GM12878 (cell line): ENCODE data around the gene UBE2QL1.

Experiments used
- BHLHE40 ChIP-seq, 2 experiments: fragments of 450-650 bp in 1 of 2; IDR thresholded peaks; 2 replicates each; pipeline ENCODE4 v1.6.1; 2011 to 2017; ENCODE audit warnings: low read depth in 2 of 2, borderline replicate concordance in 1 of 2, improper control_type of control experiment in 1 of 2, low read length in 1 of 2, mild to moderate bottlenecking in 1 of 2
- CBX5 ChIP-seq: sonication (generic); IDR thresholded peaks from 2 replicates; pipeline ENCODE4 v1.6.1; 2016; ENCODE audit warnings: low read depth, moderate library complexity, mild to moderate bottlenecking, inconsistent platforms
- EP300 ChIP-seq, 2 experiments: fragments of 150-350 bp in 1 of 2; IDR thresholded peaks; 2 replicates each; pipeline ENCODE4 v1.6.1; 2011 to 2012; ENCODE audit warnings: low read depth in 2 of 2, low read length in 2 of 2, borderline replicate concordance in 1 of 2, improper control_type of control experiment in 1 of 2, inconsistent platforms in 1 of 2; ENCODE audit not compliant: control insufficient read depth in 1 of 2
- HCFC1 ChIP-seq: fragments of 150-350 bp; IDR thresholded peaks from 2 replicates; pipeline ENCODE4 v1.6.1; 2014; ENCODE audit warnings: low read length
- RCOR1 ChIP-seq: conservative IDR thresholded peaks from 2 replicates; pipeline ENCODE4 v1.6.1; 2012; ENCODE audit warnings: low read depth, low read length, improper control_type of control experiment
- SUZ12 ChIP-seq: fragments of 200-600 bp; sonication (generic); IDR thresholded peaks from one replicate; pipeline ENCODE4 v1.6.1; 2018; ENCODE audit warnings: antibody characterized with exemption, mild to moderate bottlenecking; ENCODE audit not compliant: unreplicated experiment
- TARDBP ChIP-seq: IDR thresholded peaks from 2 replicates; pipeline ENCODE4 v1.6.1; 2016; ENCODE audit warnings: borderline replicate concordance
- YY1 ChIP-seq: IDR thresholded peaks from 2 replicates; pipeline ENCODE4 v1.6.1; 2011; ENCODE audit warnings: low read depth, mild to moderate bottlenecking, low read length
- ZNF207 ChIP-seq: fragments of 450-650 bp; IDR thresholded peaks from 2 replicates; pipeline ENCODE4 v1.6.1; 2014; ENCODE audit warnings: antibody characterized with exemption, mild to moderate bottlenecking, borderline replicate concordance
- TF ChIP-seq, protein P1 (sequence below), 3 experiments: IDR thresholded peaks in 2 of 3; conservative IDR thresholded peaks in 1 of 3; 2 replicates each; pipeline ENCODE4 v1.5.1; 2011; ENCODE audit warnings: low read depth in 3 of 3, low read length in 3 of 3, mild to moderate bottlenecking in 3 of 3, control low read depth in 2 of 3, moderate library complexity in 2 of 3, inconsistent platforms in 1 of 3, mixed read lengths in 1 of 3; ENCODE audit not compliant: control insufficient read depth in 2 of 3, insufficient read depth in 1 of 3; ENCODE audit errors: extremely low read depth in 1 of 3
- TF ChIP-seq, protein P2 (sequence below): IDR thresholded peaks from 2 replicates; pipeline ENCODE4 v1.6.1; 2012; ENCODE audit warnings: low read depth, low read length, improper control_type of control experiment

DNA sequence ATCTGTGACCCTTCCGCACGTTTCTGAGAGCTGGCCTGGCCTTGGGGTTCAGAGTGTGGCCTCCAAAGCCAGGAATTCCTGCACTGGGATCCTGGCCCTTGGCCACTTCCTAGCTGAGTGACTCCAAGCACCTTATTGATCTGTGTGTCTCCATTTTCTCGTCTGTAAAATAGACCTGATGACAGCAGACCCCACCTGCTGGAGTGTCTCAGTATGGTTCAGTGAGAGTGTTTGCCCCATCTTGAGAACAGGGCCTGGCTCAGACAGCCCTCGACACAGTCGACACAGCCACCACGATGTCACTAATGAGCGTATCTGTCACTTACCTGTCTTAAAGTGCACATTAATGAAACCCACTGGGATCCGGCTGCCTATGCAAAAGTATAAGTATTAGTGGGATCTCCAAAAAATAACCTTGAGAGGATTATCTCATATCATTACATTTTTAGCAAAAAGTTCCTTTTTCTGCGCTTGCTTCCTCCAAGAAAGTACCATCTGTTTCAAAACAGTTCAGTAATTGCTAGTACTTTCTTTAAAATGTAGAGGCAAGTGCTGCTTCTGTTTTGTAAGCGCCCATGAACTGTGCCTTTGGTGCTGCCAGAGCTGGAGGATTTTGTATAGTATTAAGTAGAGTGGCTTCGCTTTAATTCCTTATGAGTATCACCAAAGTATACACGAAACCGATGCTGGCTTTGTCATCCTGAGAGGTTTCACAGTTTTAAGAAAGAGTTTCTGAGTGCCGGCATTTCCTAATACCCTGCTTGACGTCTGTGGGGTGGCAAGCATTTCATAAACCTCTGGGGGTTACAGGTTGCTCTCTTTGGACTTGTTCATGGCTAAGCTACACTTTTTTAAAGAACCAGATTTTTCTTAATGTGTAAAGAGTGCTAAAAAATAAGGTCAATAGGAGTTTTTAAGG, 31.7 kb downstream of the UBE2QL1 start:
- TF ChIP-seq, protein P1, sequence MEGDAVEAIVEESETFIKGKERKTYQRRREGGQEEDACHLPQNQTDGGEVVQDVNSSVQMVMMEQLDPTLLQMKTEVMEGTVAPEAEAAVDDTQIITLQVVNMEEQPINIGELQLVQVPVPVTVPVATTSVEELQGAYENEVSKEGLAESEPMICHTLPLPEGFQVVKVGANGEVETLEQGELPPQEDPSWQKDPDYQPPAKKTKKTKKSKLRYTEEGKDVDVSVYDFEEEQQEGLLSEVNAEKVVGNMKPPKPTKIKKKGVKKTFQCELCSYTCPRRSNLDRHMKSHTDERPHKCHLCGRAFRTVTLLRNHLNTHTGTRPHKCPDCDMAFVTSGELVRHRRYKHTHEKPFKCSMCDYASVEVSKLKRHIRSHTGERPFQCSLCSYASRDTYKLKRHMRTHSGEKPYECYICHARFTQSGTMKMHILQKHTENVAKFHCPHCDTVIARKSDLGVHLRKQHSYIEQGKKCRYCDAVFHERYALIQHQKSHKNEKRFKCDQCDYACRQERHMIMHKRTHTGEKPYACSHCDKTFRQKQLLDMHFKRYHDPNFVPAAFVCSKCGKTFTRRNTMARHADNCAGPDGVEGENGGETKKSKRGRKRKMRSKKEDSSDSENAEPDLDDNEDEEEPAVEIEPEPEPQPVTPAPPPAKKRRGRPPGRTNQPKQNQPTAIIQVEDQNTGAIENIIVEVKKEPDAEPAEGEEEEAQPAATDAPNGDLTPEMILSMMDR (IDR thresholded peaks at IDR 0.05 in 2 of 3, conservative IDR thresholded peaks at IDR 0.05 in 1 of 3; ENCODE audit: control insufficient read depth in 2 of 3, extremely low read depth in 1 of 3, insufficient read depth in 1 of 3, low read depth in 3 of 3, low read length in 3 of 3): peak; percentile 12 to 38 (median 17); a peak in 3 of 6 replicates
- TF ChIP-seq TARDBP (no peak), EP300 (IDR thresholded peaks at IDR 0.05; ENCODE audit: borderline replicate concordance in 1 of 2, control insufficient read depth in 1 of 2, low read depth in 2 of 2, low read length in 2 of 2) (peak; percentile 28 to 58; a peak in 1 of 4 replicates), ZNF207 (no peak), CBX5 (no peak), RCOR1 (no peak), BHLHE40 (IDR thresholded peaks at IDR 0.05; ENCODE audit: borderline replicate concordance in 1 of 2, low read depth in 2 of 2, low read length in 1 of 2) (no peak), YY1 (peak; percentile 72), SUZ12 (no peak), HCFC1 (no peak)
- TF ChIP-seq, protein P2, sequence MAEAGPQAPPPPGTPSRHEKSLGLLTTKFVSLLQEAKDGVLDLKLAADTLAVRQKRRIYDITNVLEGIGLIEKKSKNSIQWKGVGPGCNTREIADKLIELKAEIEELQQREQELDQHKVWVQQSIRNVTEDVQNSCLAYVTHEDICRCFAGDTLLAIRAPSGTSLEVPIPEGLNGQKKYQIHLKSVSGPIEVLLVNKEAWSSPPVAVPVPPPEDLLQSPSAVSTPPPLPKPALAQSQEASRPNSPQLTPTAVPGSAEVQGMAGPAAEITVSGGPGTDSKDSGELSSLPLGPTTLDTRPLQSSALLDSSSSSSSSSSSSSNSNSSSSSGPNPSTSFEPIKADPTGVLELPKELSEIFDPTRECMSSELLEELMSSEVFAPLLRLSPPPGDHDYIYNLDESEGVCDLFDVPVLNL: no peak
